HG03354 (cell line): ENCODE measurements around the gene CDH13.
A peak's percentile ranks its signal among the peaks of the same experiment; 100 is the strongest.

Source experiments
- ATAC-seq: cut with Tn5 transposase; IDR thresholded peaks from one replicate; pipeline ENCODE4 v1.9.1; 2021; ENCODE audit warnings: mild to moderate bottlenecking; ENCODE audit not compliant: unreplicated experiment, poor library complexity, severe bottlenecking

Gene CDH13

GRCh38 chr16:83456934-83457333 is 830.2 kb downstream of the CDH13 start:
- ATAC-seq: no peak

GRCh38 chr16:83458612-83459011 is 831.8 kb downstream of the CDH13 start:
- ATAC-seq: peak; percentile 80

GRCh38 chr16:83464991-83465390 is 838.2 kb downstream of the CDH13 start:
- no peak for ATAC-seq

GRCh38 chr16:83470416-83470815 is 843.6 kb downstream of the CDH13 start:
- ATAC-seq: no peak

GRCh38 chr16:83472776-83473501 is 846.2 kb downstream of the CDH13 start:
- no peak for ATAC-seq

- ATAC-seq: no peak
Measured at GRCh38 chr16:83473926-83474650, 847.3 kb downstream of the CDH13 start.

- no peak for ATAC-seq
Measured at GRCh38 chr16:83475108-83475507, 848.3 kb downstream of the CDH13 start.

- no peak for ATAC-seq
Measured at GRCh38 chr16:83481589-83481988, 854.8 kb downstream of the CDH13 start.

GRCh38 chr16:83482545-83483162 is 855.9 kb downstream of the CDH13 start:
- no peak for ATAC-seq

GRCh38 chr16:83490073-83490472 is 863.3 kb downstream of the CDH13 start:
- no peak for ATAC-seq

- ATAC-seq: no peak
Measured at GRCh38 chr16:83494459-83494858, 867.7 kb downstream of the CDH13 start.

GRCh38 chr16:83501481-83501880 is 874.7 kb downstream of the CDH13 start:
- ATAC-seq: no peak

- ATAC-seq: no peak
Measured at GRCh38 chr16:83508295-83508694, 881.5 kb downstream of the CDH13 start.

- ATAC-seq: no peak
Measured at GRCh38 chr16:83509316-83509715, 882.5 kb downstream of the CDH13 start.

GRCh38 chr16:83510906-83511305 is 884.1 kb downstream of the CDH13 start:
- no peak for ATAC-seq

- ATAC-seq: no peak
Measured at GRCh38 chr16:83513008-83513755, 886.4 kb downstream of the CDH13 start.

GRCh38 chr16:83515395-83515794 is 888.6 kb downstream of the CDH13 start:
- no peak for ATAC-seq

- no peak for ATAC-seq
Measured at GRCh38 chr16:83516931-83517330, 890.2 kb downstream of the CDH13 start.

- no peak for ATAC-seq
Measured at GRCh38 chr16:83517398-83517797, 890.6 kb downstream of the CDH13 start.

GRCh38 chr16:83520596-83520995 is 893.8 kb downstream of the CDH13 start:
- no peak for ATAC-seq
